HL-60 (cell line): ENCODE results near the gene PILRB.

Experiments
- POLR2AphosphoS5 ChIP-seq: IDR thresholded peaks from 2 replicates; pipeline ENCODE4 v1.6.1; 2012; ENCODE audit warnings: low read depth
- TF ChIP-seq, protein P1 (sequence below): IDR thresholded peaks from one replicate; pipeline ENCODE4 v1.5.1; 2011; ENCODE audit warnings: low read length, control low read depth, inconsistent platforms; ENCODE audit not compliant: insufficient read depth
- TF ChIP-seq, protein P2 (sequence below): IDR thresholded peaks from 2 replicates; pipeline ENCODE4 v1.6.1; 2012; ENCODE audit warnings: low read depth; ENCODE audit not compliant: insufficient replicate concordance

DNA sequence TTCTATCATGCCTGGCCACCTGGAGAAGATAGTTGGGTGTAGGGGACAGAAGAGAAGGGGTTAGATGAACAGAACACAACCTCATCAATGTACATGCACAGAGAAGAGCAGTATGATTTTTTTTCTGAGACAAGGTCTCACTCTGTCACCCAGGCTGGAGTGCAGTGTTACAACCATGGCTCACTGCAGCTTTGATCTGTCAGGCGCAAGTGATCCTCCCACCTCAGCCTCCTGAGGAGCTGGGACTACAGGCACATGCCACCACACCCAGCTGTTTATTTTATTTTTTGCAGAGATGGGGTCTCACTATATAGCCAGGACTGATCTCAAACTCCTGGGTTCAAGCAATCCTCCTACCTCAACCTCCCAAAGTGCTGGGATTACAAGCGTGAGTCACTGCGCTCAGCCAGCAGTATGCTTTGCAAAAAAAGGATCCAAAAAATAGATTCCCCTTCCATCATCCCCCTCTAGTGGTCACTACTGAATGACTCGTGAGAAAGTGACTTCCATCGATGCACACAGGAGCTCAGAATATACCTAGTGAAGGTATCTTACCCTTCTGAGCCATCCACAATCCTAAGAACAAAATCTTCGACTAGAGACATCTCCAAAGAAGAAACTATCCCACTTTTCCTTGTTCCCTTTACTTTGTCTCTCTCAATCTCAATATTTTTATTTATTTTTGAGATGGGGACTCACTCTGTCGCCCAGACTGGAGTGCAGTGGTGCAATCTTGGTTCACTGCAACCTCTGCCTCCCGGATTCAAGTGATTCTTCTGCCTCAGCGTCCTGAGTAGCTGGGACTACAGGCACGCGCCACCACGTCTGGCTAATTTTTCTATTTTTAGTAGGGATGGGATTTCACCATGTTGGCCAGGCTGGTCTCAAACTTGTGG lies 49.6 kb downstream of the PILRB start:
- TF ChIP-seq, protein P1, sequence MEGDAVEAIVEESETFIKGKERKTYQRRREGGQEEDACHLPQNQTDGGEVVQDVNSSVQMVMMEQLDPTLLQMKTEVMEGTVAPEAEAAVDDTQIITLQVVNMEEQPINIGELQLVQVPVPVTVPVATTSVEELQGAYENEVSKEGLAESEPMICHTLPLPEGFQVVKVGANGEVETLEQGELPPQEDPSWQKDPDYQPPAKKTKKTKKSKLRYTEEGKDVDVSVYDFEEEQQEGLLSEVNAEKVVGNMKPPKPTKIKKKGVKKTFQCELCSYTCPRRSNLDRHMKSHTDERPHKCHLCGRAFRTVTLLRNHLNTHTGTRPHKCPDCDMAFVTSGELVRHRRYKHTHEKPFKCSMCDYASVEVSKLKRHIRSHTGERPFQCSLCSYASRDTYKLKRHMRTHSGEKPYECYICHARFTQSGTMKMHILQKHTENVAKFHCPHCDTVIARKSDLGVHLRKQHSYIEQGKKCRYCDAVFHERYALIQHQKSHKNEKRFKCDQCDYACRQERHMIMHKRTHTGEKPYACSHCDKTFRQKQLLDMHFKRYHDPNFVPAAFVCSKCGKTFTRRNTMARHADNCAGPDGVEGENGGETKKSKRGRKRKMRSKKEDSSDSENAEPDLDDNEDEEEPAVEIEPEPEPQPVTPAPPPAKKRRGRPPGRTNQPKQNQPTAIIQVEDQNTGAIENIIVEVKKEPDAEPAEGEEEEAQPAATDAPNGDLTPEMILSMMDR = peak; percentile 75
- TF ChIP-seq, protein P2, sequence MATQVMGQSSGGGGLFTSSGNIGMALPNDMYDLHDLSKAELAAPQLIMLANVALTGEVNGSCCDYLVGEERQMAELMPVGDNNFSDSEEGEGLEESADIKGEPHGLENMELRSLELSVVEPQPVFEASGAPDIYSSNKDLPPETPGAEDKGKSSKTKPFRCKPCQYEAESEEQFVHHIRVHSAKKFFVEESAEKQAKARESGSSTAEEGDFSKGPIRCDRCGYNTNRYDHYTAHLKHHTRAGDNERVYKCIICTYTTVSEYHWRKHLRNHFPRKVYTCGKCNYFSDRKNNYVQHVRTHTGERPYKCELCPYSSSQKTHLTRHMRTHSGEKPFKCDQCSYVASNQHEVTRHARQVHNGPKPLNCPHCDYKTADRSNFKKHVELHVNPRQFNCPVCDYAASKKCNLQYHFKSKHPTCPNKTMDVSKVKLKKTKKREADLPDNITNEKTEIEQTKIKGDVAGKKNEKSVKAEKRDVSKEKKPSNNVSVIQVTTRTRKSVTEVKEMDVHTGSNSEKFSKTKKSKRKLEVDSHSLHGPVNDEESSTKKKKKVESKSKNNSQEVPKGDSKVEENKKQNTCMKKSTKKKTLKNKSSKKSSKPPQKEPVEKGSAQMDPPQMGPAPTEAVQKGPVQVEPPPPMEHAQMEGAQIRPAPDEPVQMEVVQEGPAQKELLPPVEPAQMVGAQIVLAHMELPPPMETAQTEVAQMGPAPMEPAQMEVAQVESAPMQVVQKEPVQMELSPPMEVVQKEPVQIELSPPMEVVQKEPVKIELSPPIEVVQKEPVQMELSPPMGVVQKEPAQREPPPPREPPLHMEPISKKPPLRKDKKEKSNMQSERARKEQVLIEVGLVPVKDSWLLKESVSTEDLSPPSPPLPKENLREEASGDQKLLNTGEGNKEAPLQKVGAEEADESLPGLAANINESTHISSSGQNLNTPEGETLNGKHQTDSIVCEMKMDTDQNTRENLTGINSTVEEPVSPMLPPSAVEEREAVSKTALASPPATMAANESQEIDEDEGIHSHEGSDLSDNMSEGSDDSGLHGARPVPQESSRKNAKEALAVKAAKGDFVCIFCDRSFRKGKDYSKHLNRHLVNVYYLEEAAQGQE = no peak
- no peak for TF ChIP-seq POLR2AphosphoS5
